HEK293T (cell line): ENCODE data around the gene CIROP.
"Not testable (repeated sequence)": the region's sequence is repeated elsewhere in the genome, so short reads cannot be mapped to it uniquely, and the experiment has no call there.

Experiments
- ARNT ChIP-seq: fragments of 450-650 bp; IDR thresholded peaks from 2 replicates; pipeline ENCODE4 v1.6.1; 2017; ENCODE audit warnings: mild to moderate bottlenecking
- BHLHE40 ChIP-seq: fragments of 450-650 bp; IDR thresholded peaks from 2 replicates; pipeline ENCODE4 v1.6.1; 2016; ENCODE audit warnings: mild to moderate bottlenecking, moderate library complexity, borderline replicate concordance
- ELF4 ChIP-seq: fragments of 450-650 bp; IDR thresholded peaks from 2 replicates; pipeline ENCODE4 v1.6.1; 2017; ENCODE audit warnings: antibody characterized with exemption
- FOXM1 ChIP-seq: fragments of 450-650 bp; IDR thresholded peaks from 2 replicates; pipeline ENCODE4 v1.6.1; 2017; ENCODE audit warnings: mild to moderate bottlenecking, borderline replicate concordance
- SP1 ChIP-seq: fragments of 450-650 bp; IDR thresholded peaks from 2 replicates; pipeline ENCODE4 v1.6.1; 2017
- SUZ12 ChIP-seq: fragments of 450-650 bp; IDR thresholded peaks from 2 replicates; pipeline ENCODE4 v1.6.1; 2016; ENCODE audit warnings: mild to moderate bottlenecking
- ZNF384 ChIP-seq: fragments of 450-650 bp; IDR thresholded peaks from 2 replicates; pipeline ENCODE4 v1.6.1; 2016
- TF ChIP-seq, protein P1 (sequence below): fragments of 450-650 bp; IDR thresholded peaks from 2 replicates; pipeline ENCODE4 v1.6.1; 2016

DNA sequence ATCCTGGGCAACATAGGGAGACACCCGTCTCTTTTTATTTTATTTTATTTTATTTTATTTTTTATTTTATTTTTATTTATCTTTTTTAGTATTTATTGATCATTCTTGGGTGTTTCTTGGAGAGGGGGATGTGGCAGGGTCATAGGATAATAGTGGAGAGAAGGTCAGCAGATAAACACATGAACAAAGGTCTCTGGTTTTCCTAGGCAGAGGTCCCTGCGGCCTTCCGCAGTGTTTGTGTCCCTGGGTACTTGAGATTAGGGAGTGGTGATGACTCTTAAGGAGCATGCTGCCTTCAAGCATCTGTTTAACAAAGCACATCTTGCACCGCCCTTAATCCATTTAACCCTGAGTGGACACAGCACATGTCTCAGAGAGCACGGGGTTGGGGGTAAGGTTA lies 2.8 kb upstream of the CIROP start:
- TF ChIP-seq ZNF384, SP1, FOXM1, SUZ12, ELF4, ARNT, BHLHE40: not testable (repeated sequence)
- TF ChIP-seq, protein P1, sequence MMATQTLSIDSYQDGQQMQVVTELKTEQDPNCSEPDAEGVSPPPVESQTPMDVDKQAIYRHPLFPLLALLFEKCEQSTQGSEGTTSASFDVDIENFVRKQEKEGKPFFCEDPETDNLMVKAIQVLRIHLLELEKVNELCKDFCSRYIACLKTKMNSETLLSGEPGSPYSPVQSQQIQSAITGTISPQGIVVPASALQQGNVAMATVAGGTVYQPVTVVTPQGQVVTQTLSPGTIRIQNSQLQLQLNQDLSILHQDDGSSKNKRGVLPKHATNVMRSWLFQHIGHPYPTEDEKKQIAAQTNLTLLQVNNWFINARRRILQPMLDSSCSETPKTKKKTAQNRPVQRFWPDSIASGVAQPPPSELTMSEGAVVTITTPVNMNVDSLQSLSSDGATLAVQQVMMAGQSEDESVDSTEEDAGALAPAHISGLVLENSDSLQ = not testable (repeated sequence)
